ENCODE results near the gene VIPR2.
"Not testable (repeated sequence)": the region's sequence is repeated elsewhere in the genome, so short reads cannot be mapped to it uniquely, and the experiment has no call there.

Gene VIPR2

GRCh38 chr7:159013181-159013690 is 131.4 kb downstream of the VIPR2 start:
- Histone ChIP-seq H3K9ac (ENCODE audit: low read length) (no peak overlapping the region), H3K27me3 (ENCODE audit: control insufficient read depth, insufficient read depth, low read length) (no peaks in the 10 kb centered on the region), H3K4me3 (ENCODE audit: low read length) (no peak overlapping the region), H3K9me3 (ENCODE audit: control insufficient read depth, low read length) (no peaks in the 10 kb centered on the region), H3K4me1 (ENCODE audit: control insufficient read depth, insufficient read depth, low read length) (peaks cover 15% of the 10 kb centered on the region), H3K36me3 (ENCODE audit: control insufficient read depth, insufficient read depth, low read length) (no peaks in the 10 kb centered on the region)

DNA sequence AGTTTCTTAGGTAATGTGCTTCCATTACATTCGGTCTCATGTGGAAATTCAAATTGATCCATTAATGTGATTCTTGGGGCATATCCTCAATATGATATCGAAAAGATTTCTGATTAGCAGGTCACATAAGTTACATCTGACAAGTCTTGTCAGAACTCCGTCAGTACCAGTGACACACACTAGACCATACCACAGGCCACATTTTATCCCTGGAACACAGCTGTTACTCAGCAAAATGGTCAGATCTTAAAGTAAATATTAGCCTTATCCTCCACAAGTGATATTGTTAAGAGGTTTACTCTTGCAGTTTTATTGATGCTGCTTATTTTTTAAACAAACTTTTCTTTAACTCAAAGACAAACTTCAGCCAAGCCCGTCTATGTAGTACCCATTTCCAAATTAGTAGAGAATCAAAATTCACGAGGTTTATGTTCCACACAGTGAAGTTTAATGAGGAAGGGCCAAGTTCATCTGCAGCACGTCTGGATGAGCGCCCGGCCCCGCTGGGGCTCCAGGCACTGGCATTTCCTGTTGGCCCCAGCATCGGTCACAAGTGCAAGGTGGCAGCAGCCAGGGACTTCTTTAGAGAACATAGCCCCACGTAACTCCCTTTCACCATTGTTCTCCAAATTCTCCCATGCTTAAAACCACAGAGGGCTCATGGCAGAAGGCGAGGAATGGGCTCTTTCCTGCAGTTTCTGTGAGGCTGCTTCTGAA is 132.2 kb downstream of the VIPR2 start:
- H3K4me3 ChIP-seq (ENCODE audit: low read length): no peak overlapping the region
- H3K9me3 ChIP-seq (ENCODE audit: control insufficient read depth, low read length): no peaks in the 10 kb centered on the region
- H3K27me3 ChIP-seq (ENCODE audit: control insufficient read depth, insufficient read depth, low read length): no peaks in the 10 kb centered on the region
- no peak overlapping the region for H3K9ac ChIP-seq (ENCODE audit: low read length)
- peaks cover 15% of the 10 kb centered on the region for H3K4me1 ChIP-seq (ENCODE audit: control insufficient read depth, insufficient read depth, low read length)
- no peaks in the 10 kb centered on the region for H3K36me3 ChIP-seq (ENCODE audit: control insufficient read depth, insufficient read depth, low read length)

- Histone ChIP-seq H3K9ac (ENCODE audit: low read length) (no peak overlapping the region), H3K4me3 (ENCODE audit: low read length) (no peak overlapping the region), H3K4me1 (ENCODE audit: control insufficient read depth, insufficient read depth, low read length) (peaks cover 15% of the 10 kb centered on the region), H3K9me3 (ENCODE audit: control insufficient read depth, low read length) (no peaks in the 10 kb centered on the region), H3K27me3 (ENCODE audit: control insufficient read depth, insufficient read depth, low read length) (no peaks in the 10 kb centered on the region), H3K36me3 (ENCODE audit: control insufficient read depth, insufficient read depth, low read length) (no peaks in the 10 kb centered on the region)
Observed at GRCh38 chr7:159011722-159012022, 133.0 kb downstream of the VIPR2 start.

DNA sequence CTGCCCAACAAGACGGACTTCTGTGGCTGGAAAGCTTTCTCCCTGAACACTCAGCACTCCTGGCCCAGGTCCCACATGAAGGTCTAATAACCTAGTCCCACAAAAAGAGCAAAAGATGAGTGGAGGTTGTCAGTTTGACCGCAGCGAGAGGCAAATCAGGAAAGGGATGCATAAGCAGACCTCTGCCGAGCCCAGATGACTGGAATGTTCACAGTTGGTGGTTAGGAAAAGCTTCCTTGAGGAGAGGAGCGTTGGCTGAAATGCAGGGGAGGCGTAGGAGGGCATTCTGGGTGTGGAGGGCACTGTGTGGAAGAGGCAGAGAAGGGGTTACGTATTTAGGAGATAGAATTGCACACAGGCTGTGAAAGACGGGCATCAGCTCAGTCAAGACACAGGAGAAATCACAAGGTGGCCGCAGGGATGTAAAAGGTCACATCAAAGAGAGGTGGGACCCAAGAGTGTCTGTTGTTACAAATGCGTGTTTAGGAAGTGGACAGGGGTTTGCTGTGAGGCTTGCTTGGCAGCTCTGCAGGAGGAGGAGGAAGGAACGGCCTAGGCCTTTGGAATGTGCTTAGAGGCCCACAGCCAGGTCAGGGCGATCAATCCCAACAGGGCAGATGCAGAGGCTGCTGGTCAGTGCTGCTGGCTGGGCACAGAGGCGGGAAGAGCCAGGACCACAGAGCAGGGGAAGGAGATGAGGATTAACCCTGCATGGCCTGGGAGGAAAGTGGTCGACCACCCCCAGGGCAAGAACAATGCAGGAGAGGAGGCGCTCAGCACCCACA is 133.5 kb downstream of the VIPR2 start:
- Histone ChIP-seq H3K4me3 (ENCODE audit: low read length) (no peak overlapping the region), H3K9me3 (ENCODE audit: control insufficient read depth, low read length) (no peaks in the 10 kb centered on the region), H3K36me3 (ENCODE audit: control insufficient read depth, insufficient read depth, low read length) (no peaks in the 10 kb centered on the region), H3K9ac (ENCODE audit: low read length) (no peak overlapping the region), H3K4me1 (ENCODE audit: control insufficient read depth, insufficient read depth, low read length) (peaks cover 15% of the 10 kb centered on the region), H3K27me3 (ENCODE audit: control insufficient read depth, insufficient read depth, low read length) (no peaks in the 10 kb centered on the region)

GRCh38 chr7:159010411-159010810 is 134.3 kb downstream of the VIPR2 start:
- Histone ChIP-seq H3K36me3 (ENCODE audit: control insufficient read depth, insufficient read depth, low read length) (no peaks in the 10 kb centered on the region), H3K27me3 (ENCODE audit: control insufficient read depth, insufficient read depth, low read length) (no peaks in the 10 kb centered on the region), H3K9me3 (ENCODE audit: control insufficient read depth, low read length) (no peaks in the 10 kb centered on the region), H3K4me3 (ENCODE audit: low read length) (no peak overlapping the region), H3K4me1 (ENCODE audit: control insufficient read depth, insufficient read depth, low read length) (peaks cover 15% of the 10 kb centered on the region), H3K9ac (ENCODE audit: low read length) (no peak overlapping the region)

DNA sequence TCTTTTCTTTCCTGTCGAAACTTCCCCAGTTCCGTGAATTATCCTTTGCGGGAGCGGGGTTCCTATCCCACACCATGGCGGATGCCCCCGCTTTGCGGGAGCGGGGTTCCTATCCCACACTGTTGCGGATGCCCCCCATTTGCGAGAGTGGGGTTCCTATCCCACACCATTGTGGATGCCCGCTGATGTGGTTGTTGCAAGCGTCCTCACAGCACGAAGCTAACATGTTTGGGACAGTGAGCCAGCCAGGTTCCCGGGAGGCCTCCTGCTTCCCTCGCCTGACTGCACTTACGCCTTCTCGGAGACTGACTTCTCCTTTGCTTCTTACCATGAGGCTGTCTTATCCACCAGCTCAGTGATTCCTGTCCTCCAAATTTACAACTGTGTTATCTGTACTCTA is 134.7 kb downstream of the VIPR2 start:
- Histone ChIP-seq H3K4me1 (ENCODE audit: control insufficient read depth, insufficient read depth, low read length) (peaks cover 10% of the 10 kb centered on the region), H3K4me3 (ENCODE audit: low read length) (no peak overlapping the region), H3K9me3 (ENCODE audit: control insufficient read depth, low read length) (no peaks in the 10 kb centered on the region), H3K36me3 (ENCODE audit: control insufficient read depth, insufficient read depth, low read length) (no peaks in the 10 kb centered on the region), H3K9ac (ENCODE audit: low read length) (no peak overlapping the region), H3K27me3 (ENCODE audit: control insufficient read depth, insufficient read depth, low read length) (no peaks in the 10 kb centered on the region)

DNA sequence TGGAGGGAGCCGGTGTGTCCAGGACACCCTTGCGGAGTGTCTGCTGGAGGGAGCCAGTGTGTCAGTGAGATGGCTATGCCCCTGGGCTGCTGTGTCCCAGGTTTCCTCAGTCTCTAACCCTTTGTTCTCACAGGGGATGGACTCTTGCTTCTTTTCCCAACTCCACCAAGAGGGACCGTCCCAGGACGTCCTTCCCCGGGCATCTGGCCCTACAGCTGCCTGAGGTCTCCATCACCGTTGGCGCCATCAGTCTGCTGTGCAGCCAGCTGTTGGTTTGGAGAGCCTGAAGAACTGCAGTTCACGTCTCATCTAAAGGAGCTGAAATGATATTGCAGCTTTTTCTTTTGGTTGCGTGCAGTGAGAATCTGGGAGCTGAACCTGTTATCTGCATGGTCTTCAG is 136.2 kb downstream of the VIPR2 start:
- H3K4me1 ChIP-seq (ENCODE audit: control insufficient read depth, insufficient read depth, low read length): peaks cover 10% of the 10 kb centered on the region
- no peaks in the 10 kb centered on the region for H3K36me3 ChIP-seq (ENCODE audit: control insufficient read depth, insufficient read depth, low read length)
- H3K4me3 ChIP-seq (ENCODE audit: low read length): no peak overlapping the region
- H3K9me3 ChIP-seq (ENCODE audit: control insufficient read depth, low read length): no peaks in the 10 kb centered on the region
- no peaks in the 10 kb centered on the region for H3K27me3 ChIP-seq (ENCODE audit: control insufficient read depth, insufficient read depth, low read length)
- no peak overlapping the region for H3K9ac ChIP-seq (ENCODE audit: low read length)

DNA sequence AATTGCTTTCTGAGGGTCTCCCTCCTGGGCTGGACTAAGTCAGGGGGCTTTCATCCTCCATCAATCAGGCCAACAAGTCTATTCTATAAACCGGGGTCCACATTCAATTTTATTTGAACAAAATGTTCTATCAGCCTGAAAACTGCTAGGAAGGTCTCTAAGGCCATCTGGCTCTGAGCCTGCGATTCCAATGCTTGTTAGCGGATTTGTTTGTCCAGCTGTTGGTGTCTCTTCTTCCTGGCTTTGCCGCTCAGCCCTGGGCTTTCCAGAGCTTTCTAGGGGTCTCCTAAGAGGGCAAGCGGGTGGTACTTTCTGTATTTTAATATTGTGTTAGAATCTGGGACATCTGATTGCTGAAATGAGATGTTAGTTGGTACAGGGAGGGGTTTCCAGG is 136.7 kb downstream of the VIPR2 start:
- no peaks in the 10 kb centered on the region for H3K36me3 ChIP-seq (ENCODE audit: control insufficient read depth, insufficient read depth, low read length)
- peaks cover 6% of the 10 kb centered on the region for H3K4me1 ChIP-seq (ENCODE audit: control insufficient read depth, insufficient read depth, low read length)
- no peaks in the 10 kb centered on the region for H3K9me3 ChIP-seq (ENCODE audit: control insufficient read depth, low read length)
- no peak overlapping the region for H3K4me3 ChIP-seq (ENCODE audit: low read length)
- H3K27me3 ChIP-seq (ENCODE audit: control insufficient read depth, insufficient read depth, low read length): no peaks in the 10 kb centered on the region
- H3K9ac ChIP-seq (ENCODE audit: low read length): no peak overlapping the region

GRCh38 chr7:159007364-159007995 is 137.2 kb downstream of the VIPR2 start:
- no peaks in the 10 kb centered on the region for H3K36me3 ChIP-seq (ENCODE audit: control insufficient read depth, insufficient read depth, low read length)
- H3K27me3 ChIP-seq (ENCODE audit: control insufficient read depth, insufficient read depth, low read length): no peaks in the 10 kb centered on the region
- H3K9me3 ChIP-seq (ENCODE audit: control insufficient read depth, low read length): no peaks in the 10 kb centered on the region
- peaks cover 4% of the 10 kb centered on the region for H3K4me1 ChIP-seq (ENCODE audit: control insufficient read depth, insufficient read depth, low read length)
- no peak overlapping the region for H3K4me3 ChIP-seq (ENCODE audit: low read length)
- no peak overlapping the region for H3K9ac ChIP-seq (ENCODE audit: low read length)

DNA sequence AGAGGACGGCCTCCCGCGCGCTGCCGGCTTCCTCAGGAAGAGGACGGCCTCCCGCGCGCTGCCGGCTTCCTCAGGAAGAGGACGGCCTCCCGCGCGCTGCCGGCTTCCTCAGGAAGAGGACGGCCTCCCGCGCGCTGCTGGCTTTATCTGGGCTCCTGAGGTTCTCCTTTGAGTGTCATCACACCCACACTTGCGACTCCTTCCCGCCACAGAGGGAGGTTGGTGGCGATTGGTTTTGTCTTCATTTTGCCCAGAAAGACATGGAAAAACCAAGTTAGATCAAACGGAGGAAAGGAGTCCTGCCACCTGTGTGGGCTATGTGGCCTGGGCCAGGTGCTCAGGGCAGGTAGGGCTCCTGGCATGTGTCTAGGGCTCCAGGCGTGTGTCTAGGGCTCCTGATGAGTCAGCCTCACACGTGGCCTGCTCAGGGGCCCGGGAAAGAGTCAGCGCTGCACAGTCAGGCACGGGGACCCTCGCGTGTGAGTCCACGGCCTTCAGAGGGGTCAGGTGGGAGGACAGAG is 138.0 kb downstream of the VIPR2 start:
- Histone ChIP-seq H3K9ac (ENCODE audit: low read length) (no peak overlapping the region), H3K36me3 (ENCODE audit: control insufficient read depth, insufficient read depth, low read length) (no peaks in the 10 kb centered on the region), H3K27me3 (ENCODE audit: control insufficient read depth, insufficient read depth, low read length) (no peaks in the 10 kb centered on the region), H3K4me3 (ENCODE audit: low read length) (no peak overlapping the region), H3K4me1 (ENCODE audit: control insufficient read depth, insufficient read depth, low read length) (peaks cover 3% of the 10 kb centered on the region), H3K9me3 (ENCODE audit: control insufficient read depth, low read length) (no peaks in the 10 kb centered on the region)

GRCh38 chr7:159006022-159006609 is 138.6 kb downstream of the VIPR2 start:
- H3K9me3 ChIP-seq (ENCODE audit: control insufficient read depth, low read length); H3K36me3 ChIP-seq (ENCODE audit: control insufficient read depth, insufficient read depth, low read length); H3K4me3 ChIP-seq (ENCODE audit: low read length); H3K27me3 ChIP-seq (ENCODE audit: control insufficient read depth, insufficient read depth, low read length); H3K4me1 ChIP-seq (ENCODE audit: control insufficient read depth, insufficient read depth, low read length); H3K9ac ChIP-seq (ENCODE audit: low read length): not testable (repeated sequence)

DNA sequence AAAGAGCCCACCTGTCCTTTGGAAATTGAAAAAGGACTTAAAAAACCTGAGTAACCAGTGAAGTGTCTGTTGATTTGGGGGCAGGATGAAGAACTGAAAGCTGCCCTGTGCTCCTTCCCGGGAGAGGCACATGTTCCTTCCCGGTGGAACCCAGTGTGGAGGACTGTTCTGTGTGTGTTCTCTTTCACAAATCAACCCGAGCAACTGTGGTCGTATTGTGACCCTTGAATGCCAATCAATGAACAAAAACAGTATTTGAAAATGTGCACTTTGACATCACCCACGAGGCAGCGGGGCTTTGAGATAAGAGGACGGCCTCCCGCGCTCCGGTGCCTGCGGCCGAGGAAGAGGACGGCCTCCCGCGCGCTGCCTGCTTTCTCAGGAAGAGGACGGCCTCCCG is 139.0 kb downstream of the VIPR2 start:
- Histone ChIP-seq H3K4me3 (ENCODE audit: low read length) (no peak overlapping the region), H3K27me3 (ENCODE audit: control insufficient read depth, insufficient read depth, low read length) (no peaks in the 10 kb centered on the region), H3K9ac (ENCODE audit: low read length) (no peak overlapping the region), H3K4me1 (ENCODE audit: control insufficient read depth, insufficient read depth, low read length) (no peaks in the 10 kb centered on the region), H3K36me3 (ENCODE audit: control insufficient read depth, insufficient read depth, low read length) (no peaks in the 10 kb centered on the region), H3K9me3 (ENCODE audit: control insufficient read depth, low read length) (no peaks in the 10 kb centered on the region)

Measured in mucosa of stomach (tissue), 1 donor.